Measurements from ENCODE around the gene GSTA3.
"Not testable (repeated sequence)": the region's sequence is repeated elsewhere in the genome, so short reads cannot be mapped to it uniquely, and the experiment has no call there.

GSTA3 gene

GRCh38 chr6:52868240-52868639 is 41.3 kb downstream of the GSTA3 start:
- DNase-seq, result no peak

GRCh38 chr6:52861151-52861550 is 48.3 kb downstream of the GSTA3 start:
- DNase-seq, result not testable (repeated sequence)

GRCh38 chr6:52858416-52858815 is 51.1 kb downstream of the GSTA3 start:
- DNase-seq, result no peak

- DNase-seq, result not testable (repeated sequence)
Observed at GRCh38 chr6:52856137-52856536, 53.4 kb downstream of the GSTA3 start.

- no peak for DNase-seq
Observed at GRCh38 chr6:52849137-52849536, 60.4 kb downstream of the GSTA3 start.

All from amygdala (tissue), 56 donors.